GM12878 (cell line): ENCODE data around the gene TRMT1.

Experiments used
- CBX3 ChIP-seq: fragments of 200-600 bp; sonication (generic); IDR thresholded peaks from 2 replicates; pipeline ENCODE4 v1.6.1; 2016; ENCODE audit warnings: low read depth, borderline replicate concordance
- CREB1 ChIP-seq: IDR thresholded peaks from 2 replicates; pipeline ENCODE4 v1.6.1; 2012; ENCODE audit warnings: low read depth, mild to moderate bottlenecking, inconsistent platforms
- EZH2 ChIP-seq: IDR thresholded peaks from 2 replicates; pipeline ENCODE4 v1.6.1; 2012; ENCODE audit warnings: low read depth, mild to moderate bottlenecking, control low read depth, inconsistent platforms, low read length, borderline replicate concordance; ENCODE audit not compliant: control insufficient read depth
- GABPA ChIP-seq: IDR thresholded peaks from 2 replicates; pipeline ENCODE4 v1.6.1; 2014; ENCODE audit warnings: antibody characterized with exemption, low read depth, mild to moderate bottlenecking, inconsistent platforms
- KLF5 ChIP-seq: fragments of 450-650 bp; IDR thresholded peaks from 2 replicates; pipeline ENCODE4 v1.6.1; 2014; ENCODE audit warnings: mild to moderate bottlenecking; ENCODE audit not compliant: partially characterized antibody
- MXI1 ChIP-seq: fragments of 150-350 bp; IDR thresholded peaks from 2 replicates; pipeline ENCODE4 v1.6.1; 2011; ENCODE audit warnings: low read depth, mild to moderate bottlenecking, inconsistent platforms, low read length, improper control_type of control experiment
- POLR2A ChIP-seq: IDR thresholded peaks from 2 replicates; pipeline ENCODE4 v1.6.1; 2011; ENCODE audit warnings: low read depth, mild to moderate bottlenecking, low read length
- SIN3A ChIP-seq: IDR thresholded peaks from 2 replicates; pipeline ENCODE4 v1.6.1; 2012; ENCODE audit warnings: low read depth, low read length, improper control_type of control experiment
- STAT3 ChIP-seq: IDR thresholded peaks from 2 replicates; pipeline ENCODE4 v1.6.1; 2011; ENCODE audit warnings: low read depth, low read length, improper control_type of control experiment
- TAF1 ChIP-seq: IDR thresholded peaks from 2 replicates; pipeline ENCODE4 v1.6.1; 2011; ENCODE audit warnings: mild to moderate bottlenecking, low read depth, low read length, borderline replicate concordance
- TCF7 ChIP-seq: IDR thresholded peaks from 2 replicates; pipeline ENCODE4 v1.6.1; 2014; ENCODE audit warnings: antibody characterized with exemption, borderline replicate concordance
- YY1 ChIP-seq: IDR thresholded peaks from 2 replicates; pipeline ENCODE4 v1.6.1; 2011; ENCODE audit warnings: low read depth, mild to moderate bottlenecking, low read length
- ZNF384 ChIP-seq: IDR thresholded peaks from 2 replicates; pipeline ENCODE4 v1.6.1; 2012; ENCODE audit warnings: low read depth, mild to moderate bottlenecking, low read length, improper control_type of control experiment, borderline replicate concordance
- TF ChIP-seq, protein P1 (sequence below), 3 experiments: IDR thresholded peaks in 2 of 3; conservative IDR thresholded peaks in 1 of 3; 2 replicates each; pipeline ENCODE4 v1.5.1; 2011; ENCODE audit warnings: low read depth in 3 of 3, low read length in 3 of 3, mild to moderate bottlenecking in 3 of 3, control low read depth in 2 of 3, moderate library complexity in 2 of 3, inconsistent platforms in 1 of 3, mixed read lengths in 1 of 3; ENCODE audit not compliant: control insufficient read depth in 2 of 3, insufficient read depth in 1 of 3; ENCODE audit errors: extremely low read depth in 1 of 3

DNA sequence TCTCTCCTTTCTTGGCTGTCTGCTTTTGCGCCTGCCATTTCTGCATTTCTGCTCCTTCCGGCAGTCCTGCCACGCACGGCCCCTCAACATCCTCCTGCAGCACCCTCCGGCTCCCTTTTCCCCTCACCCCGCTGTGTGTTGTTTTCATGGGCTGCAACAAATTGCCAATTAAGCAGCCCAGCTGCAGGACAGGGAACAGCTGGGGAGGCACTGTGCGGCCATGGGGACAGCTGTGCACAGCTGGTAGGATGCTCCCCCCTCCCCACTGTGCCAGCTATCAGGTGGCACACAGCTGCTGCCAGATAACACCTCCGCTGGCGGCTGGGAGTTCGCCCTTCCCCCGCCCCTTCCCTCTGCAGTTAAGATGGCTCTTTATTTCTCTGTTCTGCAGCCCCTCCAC, 39.3 kb downstream of the TRMT1 start:
- no peak for TF ChIP-seq SIN3A
- no peak for TF ChIP-seq KLF5
- no peak for TF ChIP-seq MXI1
- no peak for TF ChIP-seq ZNF384
- TF ChIP-seq, protein P1, sequence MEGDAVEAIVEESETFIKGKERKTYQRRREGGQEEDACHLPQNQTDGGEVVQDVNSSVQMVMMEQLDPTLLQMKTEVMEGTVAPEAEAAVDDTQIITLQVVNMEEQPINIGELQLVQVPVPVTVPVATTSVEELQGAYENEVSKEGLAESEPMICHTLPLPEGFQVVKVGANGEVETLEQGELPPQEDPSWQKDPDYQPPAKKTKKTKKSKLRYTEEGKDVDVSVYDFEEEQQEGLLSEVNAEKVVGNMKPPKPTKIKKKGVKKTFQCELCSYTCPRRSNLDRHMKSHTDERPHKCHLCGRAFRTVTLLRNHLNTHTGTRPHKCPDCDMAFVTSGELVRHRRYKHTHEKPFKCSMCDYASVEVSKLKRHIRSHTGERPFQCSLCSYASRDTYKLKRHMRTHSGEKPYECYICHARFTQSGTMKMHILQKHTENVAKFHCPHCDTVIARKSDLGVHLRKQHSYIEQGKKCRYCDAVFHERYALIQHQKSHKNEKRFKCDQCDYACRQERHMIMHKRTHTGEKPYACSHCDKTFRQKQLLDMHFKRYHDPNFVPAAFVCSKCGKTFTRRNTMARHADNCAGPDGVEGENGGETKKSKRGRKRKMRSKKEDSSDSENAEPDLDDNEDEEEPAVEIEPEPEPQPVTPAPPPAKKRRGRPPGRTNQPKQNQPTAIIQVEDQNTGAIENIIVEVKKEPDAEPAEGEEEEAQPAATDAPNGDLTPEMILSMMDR (IDR thresholded peaks at IDR 0.05 in 2 of 3, conservative IDR thresholded peaks at IDR 0.05 in 1 of 3; ENCODE audit: control insufficient read depth in 2 of 3, extremely low read depth in 1 of 3, insufficient read depth in 1 of 3, low read depth in 3 of 3, low read length in 3 of 3): no peak
- no peak for TF ChIP-seq CBX3
- no peak for TF ChIP-seq POLR2A
- TF ChIP-seq CREB1: no peak
- no peak for TF ChIP-seq GABPA
- TF ChIP-seq TCF7: no peak
- TF ChIP-seq YY1: no peak
- TF ChIP-seq EZH2: no peak
- no peak for TF ChIP-seq TAF1
- no peak for TF ChIP-seq STAT3
